Measurements from ENCODE around the gene NCAM2. TPM values are rescaled to one million over a fixed set of nuclear protein-coding genes. Genes with fewer than 3 reads are reported as not detected.
"Not testable (repeated sequence)": the region's sequence is repeated elsewhere in the genome, so short reads cannot be mapped to it uniquely, and the experiment has no call there.

Gene NCAM2
- polyA plus RNA-seq, 1 donor, result 9.9 TPM

- DNase-seq, result no peak
These were observed 311.3 kb downstream of the NCAM2 start for GRCh38 chr21:21309510-21309909.

- DNase-seq, result no peak
These were observed 326.1 kb downstream of the NCAM2 start for GRCh38 chr21:21324297-21324696.

DNA sequence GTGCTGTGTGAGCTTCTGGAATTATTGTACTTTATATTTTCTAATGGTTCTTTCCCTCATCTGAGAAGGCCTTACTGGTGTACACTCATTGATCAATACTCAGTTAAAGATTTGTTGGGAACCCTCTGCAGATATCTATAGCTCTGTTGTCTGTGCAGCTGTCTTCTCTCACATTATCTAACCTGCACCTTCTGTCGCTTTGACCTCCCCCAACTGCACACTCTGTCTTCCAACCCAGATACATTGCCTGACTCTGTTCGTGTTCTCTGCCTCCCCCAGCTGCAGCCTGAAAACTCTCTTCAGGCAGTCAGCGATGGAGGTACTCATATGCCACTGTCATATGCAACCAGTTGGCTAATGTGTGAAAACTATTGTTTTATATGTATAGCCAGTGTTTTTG, 334.3 kb downstream of the NCAM2 start:
- no peak for DNase-seq

DNA sequence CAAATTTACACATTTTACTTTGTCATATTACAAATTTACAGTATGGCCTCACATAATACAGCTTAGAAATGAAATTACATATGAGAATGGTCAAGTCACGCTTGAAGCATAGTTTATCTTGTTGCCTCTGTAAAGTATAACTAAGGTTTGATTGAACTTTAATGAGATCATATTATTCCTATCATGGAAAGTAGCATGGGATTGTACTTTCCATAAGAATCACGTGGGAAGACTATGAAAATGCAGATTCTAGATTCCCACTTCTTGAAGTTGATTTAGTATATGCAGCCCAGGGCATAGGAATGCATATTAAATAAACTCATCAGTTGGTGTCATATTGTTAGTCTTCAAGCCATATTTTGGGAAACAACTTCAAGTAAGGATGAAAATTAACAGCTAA, 342.8 kb downstream of the NCAM2 start:
- no peak for DNase-seq

DNA sequence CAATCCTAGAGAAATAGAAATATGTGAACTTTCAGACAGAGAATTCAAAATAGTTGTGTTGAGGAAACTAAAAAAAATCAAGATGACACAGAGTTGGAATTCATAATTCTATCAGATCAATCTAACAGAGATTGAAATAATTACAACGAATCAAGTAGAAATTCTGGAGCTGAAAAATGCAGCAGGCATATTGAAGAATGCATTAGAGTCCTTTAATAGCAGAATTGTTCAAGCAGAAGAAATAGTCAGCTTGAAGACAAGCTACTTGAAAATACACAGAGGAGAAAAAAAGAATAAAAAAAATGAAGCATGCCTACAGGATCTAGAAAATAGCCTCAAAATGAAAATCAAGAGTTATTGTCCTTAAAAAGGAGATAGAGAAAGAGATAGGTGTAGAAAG, 347.1 kb downstream of the NCAM2 start:
- DNase-seq, result no peak

DNA sequence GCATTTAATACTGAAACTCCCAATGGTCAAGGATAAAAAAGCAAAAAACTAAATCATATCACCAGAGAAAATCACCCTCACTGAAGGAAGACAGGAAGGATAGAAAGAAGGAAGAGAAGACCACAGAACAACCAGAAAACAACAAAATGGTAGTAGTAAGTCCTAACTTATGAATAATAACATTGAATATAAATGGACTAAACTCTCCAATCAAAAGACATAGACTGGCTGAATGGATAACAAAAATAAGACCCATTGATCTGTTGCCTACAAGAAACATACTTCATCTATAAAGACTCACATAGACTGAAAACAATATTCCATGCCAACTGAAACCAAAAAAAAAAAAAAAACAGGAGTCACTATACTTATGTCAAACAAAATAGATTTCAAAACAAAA, 347.7 kb downstream of the NCAM2 start:
- DNase-seq, result no peak

DNA sequence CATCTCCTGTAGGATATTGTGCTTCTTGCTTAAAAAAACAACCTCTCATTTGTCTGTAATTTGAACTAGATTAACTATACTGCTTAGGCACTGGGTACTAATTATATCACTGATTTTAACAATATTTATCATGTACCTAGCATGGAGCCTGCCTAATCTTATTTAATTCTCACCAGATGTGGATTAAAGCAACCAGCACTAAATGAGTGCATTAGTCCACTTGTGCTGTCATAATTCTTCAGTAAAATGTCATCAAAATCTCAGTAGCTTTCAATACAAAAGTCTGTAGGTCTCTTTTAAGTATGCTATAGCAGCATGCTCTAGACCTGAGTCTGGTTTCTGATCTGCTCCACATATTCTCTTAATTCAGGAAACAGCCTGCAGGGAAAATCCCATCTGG, 368.1 kb downstream of the NCAM2 start:
- no peak for DNase-seq

DNA sequence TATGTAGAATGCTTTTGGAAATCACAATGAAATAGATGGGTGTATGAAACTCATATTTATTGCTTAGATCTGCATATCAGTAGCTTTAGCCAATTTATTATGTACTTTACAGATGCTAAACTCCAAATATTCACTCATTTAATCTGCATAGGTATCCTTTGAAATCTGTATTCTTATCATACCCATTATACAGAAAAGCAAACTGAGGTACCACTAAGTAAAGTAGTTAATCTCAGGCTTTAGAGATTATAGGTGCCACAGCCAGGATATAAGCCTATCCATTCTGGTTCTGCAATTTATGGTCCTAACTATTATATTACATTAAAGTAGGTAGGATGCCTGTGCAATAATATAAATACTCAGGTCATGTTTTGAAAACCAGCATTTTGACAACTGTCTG, 369.4 kb downstream of the NCAM2 start:
- DNase-seq, result no peak

GRCh38 chr21:21373969-21374368, 375.8 kb downstream of the NCAM2 start:
- DNase-seq, result no peak

- no peak for DNase-seq
These were observed 384.9 kb downstream of the NCAM2 start for GRCh38 chr21:21383126-21383525.

DNA sequence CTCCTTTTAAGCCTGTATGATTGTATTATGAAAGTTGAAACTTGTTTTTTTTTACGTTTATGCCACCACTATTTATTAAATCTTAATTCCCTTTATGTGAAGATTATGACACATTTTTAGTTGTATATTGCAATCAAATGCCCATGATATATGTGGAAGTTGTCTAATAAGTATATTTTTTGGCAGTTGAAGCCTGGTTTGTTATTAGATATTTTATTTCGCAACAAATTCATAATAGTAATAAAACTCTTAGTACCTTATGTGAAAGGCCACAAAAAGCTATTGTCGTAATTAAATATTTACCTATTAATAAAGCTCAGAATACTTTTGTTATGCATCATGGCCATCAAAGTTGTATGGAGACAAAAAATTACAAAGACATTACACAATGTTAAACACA, 386.8 kb downstream of the NCAM2 start:
- DNase-seq, result no peak

GRCh38 chr21:21385404-21385803, 387.2 kb downstream of the NCAM2 start:
- no peak for DNase-seq

GRCh38 chr21:21387916-21388315, 389.7 kb downstream of the NCAM2 start:
- no peak for DNase-seq

DNA sequence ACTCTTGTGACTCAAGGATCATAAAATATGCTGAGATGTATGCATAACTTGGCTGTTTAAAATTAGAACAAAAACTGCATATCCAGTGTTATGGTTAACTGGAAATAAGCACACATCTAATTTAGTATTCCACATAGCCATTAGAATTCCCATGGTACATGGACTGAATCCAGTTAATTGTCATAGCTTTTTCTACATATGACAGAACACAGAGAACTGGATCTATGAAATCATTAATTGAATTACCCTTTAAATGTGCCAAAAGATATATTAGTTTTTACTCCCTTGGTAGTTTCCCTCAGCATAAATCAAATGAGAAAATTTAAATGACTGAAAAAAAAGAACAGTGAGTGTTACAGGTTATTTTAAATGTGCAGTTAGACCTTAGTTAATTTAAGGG, 395.9 kb downstream of the NCAM2 start:
- no peak for DNase-seq

- DNase-seq, result no peak
These were observed 398.2 kb downstream of the NCAM2 start for GRCh38 chr21:21396424-21396823.

DNA sequence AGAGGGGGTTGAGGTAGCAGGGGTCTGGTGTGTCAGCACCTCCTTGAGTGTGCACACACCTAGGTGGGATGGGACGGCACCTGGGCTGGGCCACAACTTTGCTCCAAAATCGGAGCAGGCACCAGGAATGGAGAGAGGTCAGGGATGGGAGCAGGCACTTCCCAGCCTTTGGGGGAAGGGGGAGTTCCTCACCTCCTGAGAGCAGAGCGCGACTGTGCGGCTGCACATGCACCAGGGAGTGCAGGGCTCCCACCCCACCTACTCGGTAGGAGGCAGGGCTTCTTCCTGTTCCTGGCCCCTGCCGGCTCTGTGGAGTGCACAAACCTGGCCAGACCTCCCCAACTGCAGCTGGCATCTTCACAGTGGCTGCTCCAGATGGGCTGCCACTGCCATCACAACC, 399.3 kb downstream of the NCAM2 start:
- no peak for DNase-seq

DNA sequence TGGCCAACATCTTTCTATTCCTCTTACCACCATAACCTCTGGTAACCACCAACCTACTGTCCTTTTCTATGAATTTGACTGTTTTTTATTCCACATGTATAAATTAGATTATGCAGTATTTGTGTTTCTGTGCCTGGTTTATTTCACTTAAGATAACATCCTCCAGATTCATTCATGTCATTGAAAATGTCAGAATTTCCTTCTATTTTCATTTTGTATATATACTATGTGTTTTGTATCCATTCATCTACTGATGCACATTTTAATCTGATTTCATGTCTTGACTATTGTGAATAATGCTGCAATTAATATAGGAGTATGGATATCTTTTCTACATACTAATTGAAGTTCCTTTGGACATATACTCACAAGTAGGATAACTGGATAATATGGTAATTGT, 403.2 kb downstream of the NCAM2 start:
- no peak for DNase-seq

- DNase-seq, result not testable (repeated sequence)
These were observed 404.0 kb downstream of the NCAM2 start for GRCh38 chr21:21402187-21402586.

- DNase-seq, result not testable (repeated sequence)
These were observed 406.1 kb downstream of the NCAM2 start for GRCh38 chr21:21404261-21404660.

DNA sequence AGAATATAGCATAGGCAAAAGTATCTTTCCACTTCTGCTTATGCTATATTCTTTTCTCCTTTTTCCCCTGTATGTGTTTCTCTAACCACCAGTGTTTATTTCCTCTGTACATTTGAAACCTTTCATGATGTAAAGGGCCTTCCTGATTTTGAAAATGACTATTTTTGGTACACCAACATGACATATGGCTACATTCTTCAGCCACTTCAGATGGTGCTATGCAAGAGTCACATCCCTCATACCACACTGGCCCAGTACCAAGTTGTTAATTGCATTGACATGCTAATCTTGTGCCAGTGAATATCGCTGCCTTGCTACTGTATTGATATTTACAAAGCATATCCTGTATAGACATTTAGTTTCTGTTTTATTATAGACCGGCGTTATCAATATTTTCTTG, 408.7 kb downstream of the NCAM2 start:
- DNase-seq, result no peak

DNA sequence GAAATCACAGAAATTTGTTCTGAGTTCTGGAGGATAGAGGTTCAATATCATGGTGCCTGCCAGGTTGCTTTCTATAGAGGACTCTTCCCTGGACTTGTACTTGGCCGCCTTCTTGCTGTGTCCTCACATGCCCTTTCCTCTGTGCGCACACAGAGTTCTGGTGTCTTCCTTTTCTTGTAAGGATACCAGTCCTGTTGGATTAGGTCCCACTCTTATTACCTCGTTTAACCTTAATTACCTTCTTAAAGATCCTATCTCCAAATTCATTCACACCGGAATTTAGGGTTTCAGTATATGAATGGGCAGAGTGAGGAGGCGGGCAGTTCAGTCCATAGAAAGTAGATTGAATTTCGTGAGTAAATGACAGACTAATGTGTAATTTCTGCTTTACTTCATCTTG, 413.9 kb downstream of the NCAM2 start:
- DNase-seq, result no peak

- DNase-seq, result no peak
These were observed 417.5 kb downstream of the NCAM2 start for GRCh38 chr21:21415741-21416140.

GRCh38 chr21:21434944-21435343, 436.7 kb downstream of the NCAM2 start:
- DNase-seq, result no peak

- DNase-seq, result no peak
These were observed 437.9 kb downstream of the NCAM2 start for GRCh38 chr21:21436012-21436534.

GRCh38 chr21:21439761-21440160, 441.6 kb downstream of the NCAM2 start:
- DNase-seq, result no peak
